Measurements from ENCODE around the gene ZNF618. TPM values are rescaled to one million over a fixed set of nuclear protein-coding genes. Genes with fewer than 3 reads are reported as not detected.

The ZNF618 gene
- total RNA-seq, 1 experiment from 2014 or later, result 4.2 TPM

DNA sequence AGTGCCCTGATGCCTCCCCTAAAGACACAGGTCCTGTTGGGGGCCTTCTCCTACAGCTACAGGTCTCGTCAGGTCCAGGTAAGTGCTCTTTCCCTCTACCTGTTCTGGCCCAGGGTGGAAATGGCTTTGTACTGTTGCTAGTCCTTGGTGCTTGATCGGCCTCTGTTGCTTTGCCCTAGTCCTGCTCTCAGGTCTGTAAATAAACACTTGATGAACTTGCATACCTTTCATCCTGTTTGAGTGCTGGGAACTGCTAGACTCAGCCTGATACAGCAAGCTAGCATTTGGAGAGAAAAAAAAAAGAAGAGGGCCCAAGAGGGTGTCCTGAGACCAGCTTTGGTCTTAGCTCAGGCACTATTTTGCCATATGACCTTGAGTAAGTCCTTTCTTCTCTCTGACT is 21.8 kb upstream of the ZNF618 start:
- Histone ChIP-seq H3K9me2 (replicated peaks; ENCODE audit: low read length) (no peaks in the 10 kb centered on the region), H3K9ac (ENCODE audit: low read length) (no peak overlapping the region), H3K36me3 (ENCODE audit: low read depth, low read length) (no peaks in the 10 kb centered on the region), H3K27me3 (ENCODE audit: low read length) (no peaks in the 10 kb centered on the region), H3K4me3 (ENCODE audit: low read length) (no peak overlapping the region), H3K9me3 (ENCODE audit: low read length) (no peaks in the 10 kb centered on the region), H2AFZ (ENCODE audit: low read length) (no peak overlapping the region), H3K79me2 (ENCODE audit: low read length) (no peaks in the 10 kb centered on the region), H3K4me1 (ENCODE audit: insufficient read depth, low read length) (no peaks in the 10 kb centered on the region), H3K4me2 (ENCODE audit: low read length) (no peak overlapping the region), H4K20me1 (ENCODE audit: low read length) (no peaks in the 10 kb centered on the region), H3F3A (ENCODE audit: low read length, unreplicated experiment) (no peaks in the 10 kb centered on the region), H3K27ac (ENCODE audit: low read length) (no peak overlapping the region)
- ChIA-PET POLR2A (ENCODE audit: unreplicated experiment) (no interaction called here), CTCF (no interaction called here)
- no TSS peak for BruUV-seq (replicated peaks)
- no peak for TF ChIP-seq EZH2phosphoT487 (IDR thresholded peaks at IDR 0.05; ENCODE audit: borderline replicate concordance, low read length)
- no peak for TF ChIP-seq EZH2 (IDR thresholded peaks at IDR 0.05; ENCODE audit: low read length, unreplicated experiment)
- TF ChIP-seq, protein P1, sequence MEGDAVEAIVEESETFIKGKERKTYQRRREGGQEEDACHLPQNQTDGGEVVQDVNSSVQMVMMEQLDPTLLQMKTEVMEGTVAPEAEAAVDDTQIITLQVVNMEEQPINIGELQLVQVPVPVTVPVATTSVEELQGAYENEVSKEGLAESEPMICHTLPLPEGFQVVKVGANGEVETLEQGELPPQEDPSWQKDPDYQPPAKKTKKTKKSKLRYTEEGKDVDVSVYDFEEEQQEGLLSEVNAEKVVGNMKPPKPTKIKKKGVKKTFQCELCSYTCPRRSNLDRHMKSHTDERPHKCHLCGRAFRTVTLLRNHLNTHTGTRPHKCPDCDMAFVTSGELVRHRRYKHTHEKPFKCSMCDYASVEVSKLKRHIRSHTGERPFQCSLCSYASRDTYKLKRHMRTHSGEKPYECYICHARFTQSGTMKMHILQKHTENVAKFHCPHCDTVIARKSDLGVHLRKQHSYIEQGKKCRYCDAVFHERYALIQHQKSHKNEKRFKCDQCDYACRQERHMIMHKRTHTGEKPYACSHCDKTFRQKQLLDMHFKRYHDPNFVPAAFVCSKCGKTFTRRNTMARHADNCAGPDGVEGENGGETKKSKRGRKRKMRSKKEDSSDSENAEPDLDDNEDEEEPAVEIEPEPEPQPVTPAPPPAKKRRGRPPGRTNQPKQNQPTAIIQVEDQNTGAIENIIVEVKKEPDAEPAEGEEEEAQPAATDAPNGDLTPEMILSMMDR (conservative IDR thresholded peaks at IDR 0.05; ENCODE audit: low read depth, low read length), result no peak
- ATAC-seq (no peak), DNase-seq (no peak)
- intact Hi-C loops (cut with micrococcal nuclease), result no loop called here

- BruUV-seq (replicated peaks), result no TSS peak
- TF ChIP-seq EZH2 (IDR thresholded peaks at IDR 0.05; ENCODE audit: low read length, unreplicated experiment) (no peak), EZH2phosphoT487 (IDR thresholded peaks at IDR 0.05; ENCODE audit: borderline replicate concordance, low read length) (no peak)
- Histone ChIP-seq H3K4me1 (ENCODE audit: insufficient read depth, low read length) (no peaks in the 10 kb centered on the region), H3K4me2 (ENCODE audit: low read length) (no peak overlapping the region), H3K4me3 (ENCODE audit: low read length) (no peak overlapping the region), H3K9me2 (replicated peaks; ENCODE audit: low read length) (no peaks in the 10 kb centered on the region), H3K9me3 (ENCODE audit: low read length) (no peaks in the 10 kb centered on the region), H3K9ac (ENCODE audit: low read length) (no peak overlapping the region), H3F3A (ENCODE audit: low read length, unreplicated experiment) (no peaks in the 10 kb centered on the region), H3K27me3 (ENCODE audit: low read length) (peaks cover 5% of the 10 kb centered on the region; the same call in 1 of the 2 replicates), H3K79me2 (ENCODE audit: low read length) (no peaks in the 10 kb centered on the region), H3K36me3 (ENCODE audit: low read depth, low read length) (no peaks in the 10 kb centered on the region), H3K27ac (ENCODE audit: low read length) (no peak overlapping the region), H4K20me1 (ENCODE audit: low read length) (no peaks in the 10 kb centered on the region), H2AFZ (ENCODE audit: low read length) (no peak overlapping the region)
- intact Hi-C loops (cut with micrococcal nuclease), result no loop called here
- no peak for ATAC-seq
- CTCF ChIA-PET, result no interaction called here
- POLR2A ChIA-PET (ENCODE audit: unreplicated experiment), result no interaction called here
- no peak for DNase-seq
Measured at GRCh38 chr9:113857875-113858274, 18.2 kb upstream of the ZNF618 start.

DNA sequence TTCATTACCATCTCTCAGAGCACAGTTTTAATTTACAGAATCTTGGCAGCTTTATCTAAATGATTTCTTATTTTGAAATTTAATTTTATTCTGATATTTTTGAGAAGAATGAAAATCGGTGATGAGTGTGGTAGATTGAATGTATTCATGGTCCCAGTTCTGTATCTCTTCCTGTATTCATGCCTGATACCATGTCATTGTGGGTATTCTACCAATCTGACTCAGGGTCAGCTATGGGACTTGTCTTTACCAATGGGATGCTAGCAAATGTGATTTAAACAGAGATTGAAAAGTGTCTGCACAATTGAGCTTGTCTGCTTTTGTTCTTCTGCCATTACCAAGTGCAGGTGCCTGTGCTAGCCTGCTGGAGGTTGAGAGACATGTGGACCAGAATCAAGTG is 17.8 kb upstream of the ZNF618 start:
- BruUV-seq (replicated peaks), result no TSS peak
- H3K36me3 ChIP-seq (ENCODE audit: low read depth, low read length), result no peaks in the 10 kb centered on the region
- no peaks in the 10 kb centered on the region for H3K79me2 ChIP-seq (ENCODE audit: low read length)
- POLR2A ChIA-PET (ENCODE audit: unreplicated experiment), result no interaction called here
- peaks cover 5% of the 10 kb centered on the region; the same call in 1 of the 2 replicates for H3K27me3 ChIP-seq (ENCODE audit: low read length)
- no peaks in the 10 kb centered on the region for H4K20me1 ChIP-seq (ENCODE audit: low read length)
- intact Hi-C loops (cut with micrococcal nuclease), result no loop called here
- no peaks in the 10 kb centered on the region for H3K4me1 ChIP-seq (ENCODE audit: insufficient read depth, low read length)
- TF ChIP-seq EZH2 (IDR thresholded peaks at IDR 0.05; ENCODE audit: low read length, unreplicated experiment), result no peak
- TF ChIP-seq, protein P1 (conservative IDR thresholded peaks at IDR 0.05; ENCODE audit: low read depth, low read length), result no peak
- no peak for TF ChIP-seq EZH2phosphoT487 (IDR thresholded peaks at IDR 0.05; ENCODE audit: borderline replicate concordance, low read length)
- H3K9me3 ChIP-seq (ENCODE audit: low read length), result no peaks in the 10 kb centered on the region
- H3K4me2 ChIP-seq (ENCODE audit: low read length), result no peak overlapping the region
- no peaks in the 10 kb centered on the region for H3F3A ChIP-seq (ENCODE audit: low read length, unreplicated experiment)
- no peak overlapping the region for H2AFZ ChIP-seq (ENCODE audit: low read length)
- H3K9me2 ChIP-seq (replicated peaks; ENCODE audit: low read length), result no peaks in the 10 kb centered on the region
- CTCF ChIA-PET, result no interaction called here
- H3K9ac ChIP-seq (ENCODE audit: low read length), result no peak overlapping the region
- no peak overlapping the region for H3K4me3 ChIP-seq (ENCODE audit: low read length)
- DNase-seq (no peak), ATAC-seq (no peak)
- no peak overlapping the region for H3K27ac ChIP-seq (ENCODE audit: low read length)

Measured in PC-3 (cell line).